HCT116 (cell line): ENCODE measurements around the gene ATF5. TPM values are rescaled to one million over a fixed set of nuclear protein-coding genes. Genes with fewer than 3 reads are reported as not detected.

Experiments used
- ATAC-seq: fragments of 200-7000 bp; cut with Tn5 transposase; 2 replicates; pipeline ENCODE4 v1.9.1; 2020; ENCODE audit warnings: mild to moderate bottlenecking, moderate library complexity
- BruUV-seq: library from RNA; stranded (reverse); fragments of 400-500 nt; replicated peaks from 2 replicates; lab custom pipeline; 2021; lab: Mats Ljungman, UMichigan
- CTCF ChIA-PET: fragments of 300-600 bp; sonication (Branson Sonifier 250); formaldehyde crosslinking; loops from one replicate; lab custom pipeline; 2021; ENCODE audit warnings: antibody characterized with exemption; lab: Charles Lee
- POLR2A ChIA-PET: fragments of 300-600, 350-600 bp; sonication (Branson Sonifier 250); formaldehyde crosslinking; loops from one replicate; lab custom pipeline; 2021; ENCODE audit warnings: antibody characterized with exemption; lab: Charles Lee
- RAD21 ChIA-PET, 2 experiments: fragments of 300-600 bp; sonication (Branson Sonifier 250); formaldehyde crosslinking; loops; one replicate each; lab custom pipeline; 2023; ENCODE audit warnings: low total read pairs in 2 of 2; ENCODE audit not compliant: uncharacterized antibody in 2 of 2, unreplicated experiment in 2 of 2, low non-redundant PET in 1 of 2; lab: Charles Lee
- DNase-seq: peaks from one replicate; pipeline ENCODE4 v3.0.0-alpha.2; 2010; ENCODE audit warnings: low read depth, low spot score
- H2AFZ ChIP-seq: fragments of 200-600 bp; shearing (Covaris generic), sonication (generic); 2 replicates; pipeline ENCODE4 v1.6.1; 2017; ENCODE audit warnings: low read depth, mixed run types, mixed read lengths, antibody characterized with exemption, low read length; ENCODE audit not compliant: poor library complexity, severe bottlenecking
- H3K27ac ChIP-seq: 2 replicates; pipeline ENCODE4 v1.5.1; 2012; ENCODE audit warnings: low read depth, low read length
- H3K27me3 ChIP-seq: fragments of 200-600 bp; sonication (generic); 2 replicates; pipeline ENCODE4 v1.6.1; 2016; ENCODE audit warnings: mixed run types, low read length, mixed read lengths; ENCODE audit not compliant: insufficient read depth
- H3K36me3 ChIP-seq, 2 experiments: fragments of 200-500 bp in 1 of 2; fragments of 200-600 bp in 1 of 2; sonication (Bioruptor generic) in 1 of 2; sonication (generic) in 1 of 2; 2 replicates each; pipeline versions ENCODE4 v1.5.1 to v1.6.1; 2014 to 2016; ENCODE audit warnings: low read length in 2 of 2, inconsistent platforms in 1 of 2, mixed read lengths in 1 of 2, mixed run types in 1 of 2; ENCODE audit not compliant: insufficient read depth in 2 of 2, control insufficient read depth in 1 of 2
- H3K4me1 ChIP-seq, 2 experiments: fragments of 200-600 bp in 1 of 2; sonication (generic) in 1 of 2; 2 replicates each; pipeline versions ENCODE4 v1.5.1 to v1.6.1; 2012 to 2017; ENCODE audit warnings: low read length in 2 of 2, inconsistent platforms in 1 of 2, mild to moderate bottlenecking in 1 of 2, mixed read lengths in 1 of 2, mixed run types in 1 of 2, moderate library complexity in 1 of 2; ENCODE audit not compliant: insufficient read depth in 2 of 2, control insufficient read depth in 1 of 2
- H3K4me2 ChIP-seq: fragments of 200-600 bp; sonication (generic); 2 replicates; pipeline ENCODE4 v1.6.1; 2017; ENCODE audit warnings: mixed run types, low read length, mixed read lengths
- H3K4me3 ChIP-seq, 2 experiments: fragments of 200-600 bp in 1 of 2; sonication (generic) in 1 of 2; replicated peaks in 1 of 2; 2 replicates each; pipeline ENCODE4 v1.5.1; 2011 to 2016; ENCODE audit warnings: low read length in 2 of 2, control low read depth in 1 of 2, low read depth in 1 of 2, mild to moderate bottlenecking in 1 of 2, mixed read lengths in 1 of 2, mixed run types in 1 of 2
- H3K79me2 ChIP-seq: fragments of 200-600 bp; sonication (generic); 2 replicates; pipeline ENCODE4 v1.6.1; 2017; ENCODE audit warnings: mild to moderate bottlenecking, mixed run types, low read length, moderate library complexity, mixed read lengths; ENCODE audit not compliant: insufficient read depth
- H3K9ac ChIP-seq: fragments of 200-600 bp; sonication (generic); 2 replicates; pipeline ENCODE4 v1.6.1; 2016; ENCODE audit warnings: low read length, mixed read lengths
- H3K9me2 ChIP-seq: fragments of 200-600 bp; sonication (generic), shearing (Covaris generic); 2 replicates; pipeline ENCODE4 v1.6.1; 2017; ENCODE audit warnings: mixed run types, mild to moderate bottlenecking, moderate library complexity; ENCODE audit not compliant: insufficient read depth
- H3K9me3 ChIP-seq, 2 experiments: fragments of 200-500 bp in 1 of 2; fragments of 200-600 bp in 1 of 2; sonication (Bioruptor generic) in 1 of 2; sonication (generic) in 1 of 2; 2 replicates each; pipeline ENCODE4 v1.6.1; 2014 to 2017; ENCODE audit warnings: low read length in 2 of 2, mixed read lengths in 2 of 2, inconsistent platforms in 1 of 2, low read depth in 1 of 2, mild to moderate bottlenecking in 1 of 2, mixed run types in 1 of 2, moderate library complexity in 1 of 2; ENCODE audit not compliant: control insufficient read depth in 1 of 2, insufficient read depth in 1 of 2
- H4K20me1 ChIP-seq: fragments of 200-600 bp; sonication (generic), shearing (Covaris generic); 2 replicates; pipeline ENCODE4 v1.6.1; 2017; ENCODE audit warnings: mixed run types, mild to moderate bottlenecking, moderate library complexity; ENCODE audit not compliant: insufficient read depth
- ELF1 ChIP-seq: IDR thresholded peaks from 2 replicates; pipeline ENCODE4 v1.6.1; 2012; ENCODE audit warnings: low read depth, borderline replicate concordance
- EZH2 ChIP-seq: fragments of 200-600 bp; sonication (generic); IDR thresholded peaks from 2 replicates; pipeline ENCODE4 v1.6.1; 2017; ENCODE audit warnings: antibody characterized with exemption, mixed run types
- EZH2phosphoT487 ChIP-seq: fragments of 200-600 bp; IDR thresholded peaks from 2 replicates; pipeline ENCODE4 v1.6.1; 2018; ENCODE audit warnings: antibody characterized with exemption, borderline replicate concordance
- FOSL1 ChIP-seq: IDR thresholded peaks from 2 replicates; pipeline ENCODE4 v1.6.1; 2012; ENCODE audit warnings: low read depth
- JUND ChIP-seq: IDR thresholded peaks from 2 replicates; pipeline ENCODE4 v1.6.1; 2012
- MAX ChIP-seq: IDR thresholded peaks from 2 replicates; pipeline ENCODE4 v1.6.1; 2012
- POLR2A ChIP-seq: IDR thresholded peaks from 2 replicates; pipeline ENCODE4 v1.7.0; 2011; ENCODE audit warnings: borderline replicate concordance; ENCODE audit not compliant: insufficient read depth, insufficient read length; ENCODE audit errors: extremely low read depth
- POLR2AphosphoS5 ChIP-seq: IDR thresholded peaks from 2 replicates; pipeline ENCODE4 v1.6.1; 2011; ENCODE audit warnings: mild to moderate bottlenecking, low read depth, low read length, moderate library complexity
- RAD21 ChIP-seq: IDR thresholded peaks from 2 replicates; pipeline ENCODE4 v1.6.1; 2012; ENCODE audit warnings: low read depth, mild to moderate bottlenecking
- REST ChIP-seq: IDR thresholded peaks from 2 replicates; pipeline ENCODE4 v1.6.1; 2012; ENCODE audit warnings: low read depth
- SRF ChIP-seq: IDR thresholded peaks from 2 replicates; pipeline ENCODE4 v1.6.1; 2012; ENCODE audit warnings: low read depth
- YY1 ChIP-seq: IDR thresholded peaks from 2 replicates; pipeline ENCODE4 v1.6.1; 2011; ENCODE audit warnings: low read length, low read depth, moderate library complexity, mild to moderate bottlenecking; ENCODE audit not compliant: insufficient replicate concordance; ENCODE audit errors: extremely low read depth
- ZNF274 ChIP-seq: fragments of 200-500 bp; sonication (Bioruptor generic); IDR thresholded peaks from 2 replicates; pipeline ENCODE4 v1.6.1; 2014; ENCODE audit warnings: mild to moderate bottlenecking, low read depth, low read length, inconsistent platforms
- intact Hi-C: fragments of 100-400 bp; cut with micrococcal nuclease; formaldehyde crosslinking; loops from 2 replicates; pipeline ENCODE4 v1.10.0; 2022
- total RNA-seq: library from RNA; stranded (reverse); gene quantifications from one replicate; pipeline ENCODE4 v1.2.1, GENCODE V29; 2021; ENCODE audit not compliant: unreplicated experiment

Gene ATF5
- total RNA-seq, 1 experiment from 2014 or later, result 28.2 TPM

GRCh38 chr19:49931293-49932040 lies 2.5 kb downstream of the ATF5 start:
- ChIA-PET RAD21 (no interaction called here), POLR2A (no interaction called here), CTCF (no interaction called here)
- H3K4me3 ChIP-seq, result no peak overlapping the region
- H3K27me3 ChIP-seq, result no peaks in the 10 kb centered on the region
- ATAC-seq, result no peak
- no peaks in the 10 kb centered on the region for H3K9me2 ChIP-seq
- no peak overlapping the region for H2AFZ ChIP-seq
- peaks cover 35% of the 10 kb centered on the region for H3K79me2 ChIP-seq
- peaks cover 11 to 29% of the 10 kb centered on the region in 2 experiments; a peak in 3 of 4 replicates for H3K4me1 ChIP-seq
- intact Hi-C loops, result no loop called here
- BruUV-seq, result no TSS peak
- H3K9ac ChIP-seq, result no peak overlapping the region
- no peaks in the 10 kb centered on the region for H3K9me3 ChIP-seq
- H3K27ac ChIP-seq, result no peak overlapping the region
- H4K20me1 ChIP-seq, result no peaks in the 10 kb centered on the region
- H3K4me2 ChIP-seq, result no peak overlapping the region
- no peak for DNase-seq
- TF ChIP-seq EZH2 (no peak), ZNF274 (no peak), POLR2AphosphoS5 (no peak), ELF1 (no peak), MAX (no peak), RAD21 (no peak), EZH2phosphoT487 (no peak), REST (no peak), FOSL1 (no peak), POLR2A (no peak), YY1 (no peak), SRF (no peak), JUND (no peak)
- peaks cover 3 to 21% of the 10 kb centered on the region in 2 experiments; a peak in 3 of 4 replicates for H3K36me3 ChIP-seq
